Amygdala (tissue), 56 donors: ENCODE results near the gene IMPDH1.
A peak's percentile ranks its signal among the peaks of the same experiment; 100 is the strongest.

Source experiments
- DNase-seq, 56 donors: peaks; one replicate each; lab custom pipeline; 2025; lab: John Stamatoyannopoulos, UW

The IMPDH1 gene

DNA sequence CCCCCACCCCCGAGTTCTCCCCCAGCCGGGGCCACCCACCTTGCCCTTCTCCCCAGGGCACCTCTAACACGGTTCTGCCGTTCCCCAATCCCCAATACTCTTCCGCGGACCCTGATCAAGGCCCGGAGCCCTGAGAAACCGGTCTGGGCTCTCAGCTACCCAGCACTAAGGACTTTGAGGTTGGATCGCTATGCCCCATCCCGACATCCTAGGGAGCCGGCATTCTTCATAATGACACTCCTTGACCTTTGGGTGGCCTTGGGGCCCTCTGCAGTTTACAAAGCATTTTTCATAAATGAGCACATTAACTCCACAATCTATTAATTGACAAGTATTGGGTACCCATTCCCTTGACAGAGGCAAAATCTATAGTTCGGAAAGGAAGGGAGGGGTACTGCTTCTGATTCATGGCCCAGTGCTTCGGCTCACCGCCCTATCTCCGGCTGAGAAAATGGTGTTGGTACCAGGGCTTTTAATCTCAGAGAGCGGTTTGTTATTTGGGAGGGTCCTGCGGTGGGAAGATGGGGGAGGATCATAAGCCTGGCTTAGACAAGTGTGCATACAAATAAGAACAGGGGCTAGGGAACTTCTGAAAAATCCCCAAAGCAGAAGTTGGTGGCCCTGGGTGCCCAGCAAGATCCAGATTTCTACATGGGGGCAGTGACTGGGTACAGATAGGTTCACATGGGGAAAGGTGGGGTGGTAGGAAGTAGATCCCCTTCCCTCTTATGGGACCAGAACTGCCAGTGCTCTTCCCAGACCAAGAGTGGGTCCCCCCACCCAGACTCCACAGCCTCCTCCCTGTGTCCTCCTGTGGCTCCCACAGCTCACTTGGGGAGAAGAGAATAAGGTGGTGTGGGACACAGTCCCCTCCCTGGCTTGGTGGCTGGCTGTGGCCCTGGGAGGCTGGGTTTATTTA is 3.2 kb downstream of the IMPDH1 start:
- no peak for DNase-seq

DNA sequence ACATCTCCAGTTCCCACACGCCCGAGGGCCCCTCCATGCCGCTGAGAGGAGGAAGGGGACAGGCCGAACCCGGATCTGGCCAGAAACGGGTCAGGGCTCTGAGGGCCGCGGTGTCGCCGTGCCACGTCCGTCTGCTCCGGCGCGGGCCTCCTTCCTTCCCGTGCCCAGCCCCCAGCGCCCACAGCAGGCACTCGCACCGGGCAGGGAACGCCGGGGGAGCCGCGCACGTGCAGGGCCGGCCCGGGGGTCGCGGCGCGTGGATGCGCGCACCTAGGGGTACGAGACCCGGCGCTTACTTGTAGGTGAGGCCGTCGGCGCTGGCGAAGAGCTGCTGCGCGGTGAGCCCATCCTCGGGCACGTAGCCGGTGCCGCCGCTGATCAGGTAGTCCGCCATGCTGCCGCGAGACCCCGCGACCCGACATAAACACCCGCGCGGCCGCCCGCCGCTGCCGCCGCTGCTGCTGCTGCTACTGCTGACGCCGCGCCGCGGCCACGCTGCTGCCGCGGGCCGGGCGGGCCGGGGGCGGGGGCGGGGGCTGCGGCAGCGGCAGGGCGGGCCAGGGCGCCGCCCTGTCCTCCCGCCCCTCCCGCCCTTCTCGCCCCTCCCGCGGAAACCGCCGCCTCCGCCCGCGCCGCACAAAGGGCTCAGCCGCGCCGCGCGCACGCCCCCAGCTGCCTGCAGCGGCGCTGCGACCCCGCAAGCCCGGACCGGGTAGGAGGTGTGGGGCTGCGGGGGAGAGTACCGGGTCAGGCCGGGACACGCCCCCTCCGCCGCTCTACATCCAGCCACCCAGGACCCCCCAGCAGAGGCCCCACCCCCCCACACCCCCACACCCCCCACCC is 4.1 kb downstream of the IMPDH1 start:
- DNase-seq = peak in 4 of 56 donors; percentile 18 to 52 (median 28)

DNA sequence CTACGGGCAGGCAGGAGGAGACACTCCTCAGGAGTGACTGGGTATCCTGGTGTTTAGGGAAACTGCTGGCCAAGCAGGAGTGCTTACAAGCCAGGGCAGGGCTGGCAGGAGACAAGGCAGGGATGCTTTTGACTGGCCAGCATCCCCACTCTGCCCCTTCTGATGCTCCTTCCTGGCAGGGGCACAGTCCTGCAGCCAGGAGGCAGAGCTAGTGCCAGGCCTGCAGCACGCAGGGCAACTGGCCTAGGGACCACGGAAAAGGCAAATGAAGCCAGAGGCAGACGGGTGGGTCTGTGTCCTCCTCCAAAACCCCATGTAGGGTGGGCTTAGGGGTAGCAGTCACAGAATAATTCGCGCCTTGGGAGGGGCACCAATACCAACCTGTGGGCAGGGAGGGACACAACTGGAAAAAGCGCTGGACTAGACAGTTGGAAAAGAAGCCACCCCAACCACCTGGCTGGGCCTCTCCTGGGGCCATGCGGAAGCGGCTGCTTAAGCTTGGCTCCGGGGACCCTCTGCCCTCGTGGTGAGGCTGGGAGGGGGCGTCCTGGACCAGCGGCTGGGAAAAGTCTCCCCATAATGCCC is 4.8 kb downstream of the IMPDH1 start:
- no peak for DNase-seq

DNA sequence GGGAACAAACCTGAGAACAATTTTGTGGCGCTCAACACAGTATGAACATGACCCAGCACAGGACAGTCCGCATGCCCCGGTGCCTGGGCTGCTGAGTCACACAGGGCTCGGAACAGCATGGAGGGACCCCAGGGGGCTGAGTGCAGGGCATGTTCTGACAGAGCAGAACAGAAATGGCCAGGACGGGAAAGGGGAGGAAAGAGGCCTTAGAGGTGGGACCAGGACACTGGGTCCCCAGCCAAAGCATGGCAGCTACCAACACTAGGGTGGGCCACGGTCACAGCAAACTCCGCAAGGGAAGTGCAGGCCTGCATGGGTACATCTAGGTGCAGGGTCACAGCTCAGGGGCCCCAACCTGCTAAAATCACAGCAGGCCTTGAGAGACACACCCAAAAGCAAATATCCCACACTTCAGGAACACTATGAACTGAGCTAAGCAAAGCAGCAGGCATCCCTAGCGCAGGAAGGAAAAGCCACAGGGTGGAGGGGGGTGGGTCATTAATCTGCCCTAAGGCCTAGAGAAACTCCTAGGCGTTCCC is 5.6 kb downstream of the IMPDH1 start:
- no peak for DNase-seq

DNA sequence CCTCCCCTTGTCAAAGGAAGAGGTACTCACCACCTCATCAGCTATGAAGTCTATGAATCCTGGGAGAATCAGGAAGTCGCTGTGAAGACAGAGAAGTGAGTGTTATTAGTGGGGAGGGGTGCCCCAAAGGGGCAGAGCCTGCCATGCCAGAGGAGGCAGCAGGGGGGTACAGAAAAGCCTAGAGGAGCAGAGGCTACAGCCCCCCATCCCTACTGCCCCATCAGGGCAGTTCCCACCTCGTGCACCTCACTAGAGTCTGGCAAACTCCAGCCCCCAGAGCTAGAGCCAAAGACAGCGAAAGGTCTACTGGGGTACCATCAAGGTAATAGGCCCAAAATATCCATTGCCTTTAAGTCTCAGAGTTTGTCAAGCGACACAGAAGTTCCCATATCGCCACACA is 6.1 kb downstream of the IMPDH1 start:
- no peak for DNase-seq

DNA sequence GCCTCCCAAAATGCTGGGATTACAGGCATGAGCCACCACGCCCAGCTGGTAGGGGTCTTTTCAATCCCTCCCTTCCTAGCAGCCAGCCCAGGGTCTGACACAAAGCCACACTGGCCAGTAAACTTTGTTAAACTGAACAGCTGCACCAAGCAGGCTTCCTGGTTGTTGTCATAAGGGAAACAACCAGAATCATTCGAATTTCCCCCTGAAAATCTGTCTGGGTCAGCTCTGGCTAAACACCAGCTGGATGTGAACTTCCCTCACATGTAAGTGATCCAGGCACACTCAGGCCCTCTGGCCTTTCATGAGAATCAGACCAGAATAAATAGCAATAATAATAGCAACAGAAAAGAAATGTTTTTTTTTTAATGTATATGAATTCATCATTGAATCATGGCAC is 7.4 kb downstream of the IMPDH1 start:
- DNase-seq = no peak

DNA sequence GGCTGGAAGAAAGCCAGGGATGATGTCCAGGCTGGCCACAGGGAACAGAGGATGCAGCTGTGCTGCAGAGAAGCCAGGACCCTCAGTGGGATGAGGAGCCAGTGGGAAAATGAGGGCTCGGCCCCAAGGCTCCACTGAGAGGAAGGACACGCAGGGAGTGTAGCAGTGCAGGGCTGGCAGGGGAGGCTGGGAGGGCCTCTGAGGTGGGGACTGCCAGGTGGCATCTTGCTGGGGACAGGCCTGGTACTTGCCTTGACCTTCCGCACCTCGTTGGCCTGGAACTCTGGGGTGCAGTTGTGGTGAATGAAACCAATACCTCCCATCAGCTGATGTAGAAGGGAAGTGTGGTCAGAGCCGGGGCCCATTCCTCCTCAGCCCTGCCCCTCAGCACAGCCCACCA is 9.2 kb downstream of the IMPDH1 start:
- no peak for DNase-seq

DNA sequence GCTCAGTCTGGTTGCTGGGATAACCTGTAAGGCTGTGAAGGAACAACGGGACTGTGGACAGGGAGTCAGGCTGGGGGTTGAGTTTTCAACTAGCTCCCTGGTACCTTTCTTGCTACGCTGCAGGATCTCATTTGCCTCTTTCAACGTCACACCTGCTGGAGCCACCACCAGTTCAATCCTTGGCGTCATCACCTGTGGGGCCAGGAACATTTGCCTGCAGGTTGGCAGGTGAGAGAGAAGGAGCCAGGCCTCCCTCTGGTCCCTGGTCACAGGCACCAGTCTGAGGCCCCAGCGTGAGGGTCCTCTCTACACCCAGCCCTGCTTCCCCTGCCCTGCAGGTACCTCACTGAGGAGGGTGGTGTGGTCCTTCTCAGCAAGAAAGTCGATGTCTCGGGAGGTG is 9.8 kb downstream of the IMPDH1 start:
- no peak for DNase-seq

DNA sequence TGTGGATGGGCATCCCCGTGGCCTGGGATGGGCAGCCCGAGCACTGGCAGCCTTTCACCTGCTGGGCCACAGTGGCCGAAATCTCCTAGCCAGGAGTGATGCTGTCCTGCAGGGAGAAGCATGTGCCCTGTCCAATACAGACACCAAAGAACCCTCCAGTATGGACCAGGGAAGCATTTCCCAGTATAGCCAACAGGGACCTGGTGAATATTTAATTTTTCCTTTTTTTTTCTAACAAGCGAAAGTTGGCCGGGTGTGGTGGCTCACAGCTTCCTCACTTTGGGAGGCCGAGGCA is 11.0 kb downstream of the IMPDH1 start:
- DNase-seq = no peak

DNA sequence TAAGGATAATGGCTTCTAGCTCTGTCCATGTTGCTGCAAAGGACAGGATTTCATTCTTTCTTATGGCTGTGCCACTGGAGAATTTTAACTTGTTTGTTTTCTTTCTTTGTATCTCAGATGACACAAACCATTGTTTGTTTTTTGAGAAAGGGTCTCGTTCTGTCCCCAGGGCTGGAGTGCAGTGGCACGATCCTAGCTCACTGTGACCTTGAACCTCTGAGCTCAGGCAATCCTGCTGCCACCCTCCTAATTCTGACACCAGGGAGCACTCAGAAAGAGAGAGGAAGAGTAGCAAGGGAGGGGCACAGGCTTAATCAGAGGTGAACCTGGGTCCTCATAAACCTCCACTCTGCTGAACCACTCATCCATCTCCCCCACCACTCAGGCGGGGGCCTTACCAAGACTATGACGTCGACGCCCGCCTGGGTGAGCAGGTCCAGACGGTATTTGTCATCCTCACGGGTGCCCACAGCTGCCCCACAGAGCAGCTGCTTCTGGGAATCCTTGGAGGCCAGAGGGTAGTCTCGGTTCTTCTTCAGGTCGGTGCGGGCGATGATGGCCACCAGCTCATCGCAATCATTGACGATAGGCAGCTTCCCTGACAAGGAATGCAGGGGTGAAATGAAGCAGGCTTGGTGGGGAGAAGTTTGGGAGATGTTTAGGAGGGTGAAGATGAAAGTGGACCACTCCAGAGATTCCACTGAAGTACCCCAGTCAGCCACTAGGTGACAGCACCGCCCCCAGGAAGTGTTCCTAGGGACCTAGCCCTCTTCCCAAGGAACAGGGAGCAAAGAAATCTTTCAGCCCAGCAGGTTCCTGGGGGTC is 11.6 kb downstream of the IMPDH1 start:
- DNase-seq = peak in 31 of 56 donors; percentile 14 to 70 (median 35)

DNA sequence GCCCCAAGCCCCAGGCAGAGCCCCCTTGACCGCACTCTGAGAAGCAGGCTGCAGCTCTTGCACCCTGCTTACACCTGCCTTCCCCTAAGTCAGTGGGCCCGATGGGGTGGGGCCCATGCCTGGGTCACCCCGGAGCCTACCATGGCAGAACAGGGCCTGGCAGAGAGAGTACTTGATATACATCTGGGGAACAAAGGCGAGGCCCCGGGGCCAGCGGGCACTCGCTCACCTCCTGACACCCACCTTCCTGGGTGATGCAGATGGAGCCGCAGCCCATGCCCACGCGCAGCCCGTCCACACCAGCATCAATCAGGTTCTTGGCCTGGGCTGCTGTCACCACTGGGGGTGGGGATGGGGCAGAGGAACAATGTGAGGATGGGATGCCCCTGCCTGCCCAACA is 13.4 kb downstream of the IMPDH1 start:
- DNase-seq = no peak

DNA sequence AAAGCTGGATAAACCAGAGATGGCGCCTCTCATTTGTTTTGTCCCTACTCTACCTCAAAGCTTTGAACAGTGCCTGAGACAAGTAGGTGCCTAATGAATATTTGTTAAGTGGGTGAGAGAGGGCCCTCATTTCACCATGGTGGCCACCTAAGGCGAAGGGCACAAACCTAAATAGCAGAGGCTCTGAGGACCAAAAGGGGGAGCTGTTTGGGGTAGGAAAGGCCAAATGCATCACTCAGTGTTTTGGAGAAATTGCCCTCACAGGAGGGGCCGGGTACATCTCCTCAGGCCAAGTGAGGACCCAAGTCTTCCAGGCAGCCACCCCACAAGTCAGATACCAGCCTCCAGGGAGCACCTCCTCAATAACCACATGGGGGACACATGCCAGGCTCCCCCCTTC is 14.0 kb downstream of the IMPDH1 start:
- no peak for DNase-seq

DNA sequence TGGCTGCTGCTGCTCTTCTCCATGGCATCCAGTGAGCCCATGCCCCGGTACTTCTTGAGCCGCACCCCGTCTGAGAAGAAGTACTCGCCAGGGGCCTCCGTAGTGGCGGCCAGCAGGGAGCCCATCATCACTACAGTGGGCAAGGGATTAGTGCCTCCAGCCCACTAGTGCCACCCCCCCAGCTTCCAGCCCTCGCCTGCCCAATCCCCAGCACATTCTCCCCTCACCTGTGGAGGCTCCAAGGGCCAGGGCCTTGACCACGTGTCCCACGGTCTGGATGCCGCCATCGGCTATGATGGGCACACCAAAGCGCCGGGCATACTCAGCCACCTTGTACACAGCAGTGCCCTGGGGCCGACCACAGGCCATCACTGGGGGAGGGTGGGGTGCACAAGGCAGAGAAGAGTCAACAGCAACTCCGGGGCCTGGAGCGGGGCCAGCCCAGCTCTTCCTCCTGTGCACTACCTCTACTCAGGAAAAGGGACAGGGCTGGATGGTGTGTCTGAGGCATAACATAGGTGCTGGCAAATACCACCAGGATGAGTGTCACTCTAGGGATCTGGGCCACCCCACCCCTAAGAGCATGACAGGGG is 14.8 kb downstream of the IMPDH1 start:
- no peak for DNase-seq

DNA sequence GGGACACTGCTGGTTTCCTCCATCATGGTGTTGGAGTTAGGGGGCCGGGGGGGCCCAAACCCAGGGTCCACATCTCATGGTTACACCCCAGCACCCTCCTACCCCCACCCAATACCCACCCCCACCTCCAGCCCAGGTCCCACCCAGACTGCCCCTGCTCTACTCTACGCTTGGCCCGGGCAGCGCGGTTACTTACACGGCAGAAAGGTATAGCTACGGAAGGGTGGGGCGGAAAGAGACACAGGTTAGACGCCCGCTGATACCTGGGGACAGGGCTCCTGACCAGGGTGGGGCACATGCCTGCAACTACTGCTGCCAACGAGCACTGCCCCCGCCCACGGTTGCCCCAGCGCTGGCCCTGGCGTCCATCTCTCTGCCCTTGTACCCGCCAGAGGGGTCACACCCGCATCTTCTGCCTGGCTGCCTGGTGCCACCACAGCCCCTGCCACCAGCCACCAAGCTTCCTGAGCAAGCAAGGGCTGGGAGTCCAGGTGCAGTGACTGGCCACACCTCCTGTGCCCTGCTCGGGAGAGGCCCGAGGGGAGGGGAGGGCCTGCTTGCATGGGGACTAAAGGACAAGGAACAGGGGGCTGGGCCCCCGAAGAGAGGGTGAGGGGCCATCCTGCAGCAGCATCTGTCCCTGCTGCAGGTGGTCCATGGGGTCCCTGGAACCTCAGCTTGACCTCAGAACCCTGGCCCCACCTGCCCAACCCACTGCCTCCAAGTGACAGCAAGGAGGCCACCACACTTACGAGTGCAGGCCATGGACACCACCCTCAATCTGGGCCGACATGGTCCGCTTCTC is 16.1 kb downstream of the IMPDH1 start:
- no peak for DNase-seq

DNA sequence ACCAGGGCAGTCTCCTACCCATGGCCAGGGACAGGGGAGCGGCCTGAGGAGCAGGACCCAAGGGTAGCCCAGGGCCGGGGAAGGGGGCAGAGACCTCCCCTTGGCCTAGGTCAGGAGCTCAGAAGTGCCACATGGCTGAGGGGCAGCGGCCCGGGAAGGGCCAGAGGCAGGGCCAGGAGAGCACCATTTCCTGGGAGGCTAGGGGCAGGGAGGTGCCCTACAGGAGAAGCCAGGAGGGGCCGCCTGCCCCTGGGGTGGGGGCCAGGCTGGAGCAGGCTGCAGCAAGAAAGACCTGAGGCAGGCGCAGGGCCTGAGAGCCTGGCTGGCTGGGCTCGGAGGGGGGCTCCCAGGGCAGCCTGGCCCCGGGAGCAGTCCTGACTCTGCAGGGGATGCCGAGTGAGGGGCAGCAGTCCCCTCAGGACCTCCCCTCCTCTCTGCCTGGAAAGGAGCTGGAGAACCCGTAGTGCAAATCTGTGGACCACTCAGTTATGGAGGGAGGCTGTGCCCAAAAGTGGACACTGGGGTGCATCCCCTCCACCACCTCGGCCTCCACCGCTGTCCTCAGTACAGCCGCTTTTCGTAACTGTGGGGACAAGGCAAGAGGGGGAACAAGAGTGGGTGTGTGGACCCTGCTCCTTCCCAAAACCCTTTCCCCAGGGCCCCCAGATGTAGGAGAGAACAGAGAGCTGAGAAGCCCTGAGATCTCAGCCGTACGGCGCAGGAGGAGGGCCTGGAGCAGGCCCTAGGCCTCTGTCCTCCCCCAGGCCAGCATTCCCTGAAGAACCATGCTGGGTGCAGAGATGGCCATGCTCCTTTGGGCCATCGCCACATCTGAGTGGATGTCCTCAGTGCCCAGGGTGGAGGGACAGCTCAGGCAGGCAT is 17.1 kb downstream of the IMPDH1 start:
- DNase-seq = no peak

DNA sequence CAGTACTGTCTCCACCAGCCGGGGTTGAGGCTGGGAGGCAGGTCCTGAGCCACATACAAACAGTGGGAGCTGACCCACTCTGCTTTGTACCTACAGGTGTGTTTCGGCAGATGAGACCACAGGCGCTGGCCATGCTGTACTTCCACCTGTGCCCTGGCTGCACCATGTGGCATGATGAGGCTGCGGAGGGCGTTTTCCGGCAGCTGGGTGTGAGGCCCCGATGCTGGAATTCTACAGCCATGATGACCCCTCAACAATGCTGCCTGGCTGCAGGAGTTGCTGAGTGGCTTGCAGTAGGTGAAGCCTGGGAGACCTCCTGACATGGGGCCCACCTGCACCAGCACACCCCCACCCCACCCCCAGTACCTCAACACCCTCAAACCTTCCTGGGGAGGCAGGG is 18.0 kb downstream of the IMPDH1 start:
- DNase-seq = no peak

DNA sequence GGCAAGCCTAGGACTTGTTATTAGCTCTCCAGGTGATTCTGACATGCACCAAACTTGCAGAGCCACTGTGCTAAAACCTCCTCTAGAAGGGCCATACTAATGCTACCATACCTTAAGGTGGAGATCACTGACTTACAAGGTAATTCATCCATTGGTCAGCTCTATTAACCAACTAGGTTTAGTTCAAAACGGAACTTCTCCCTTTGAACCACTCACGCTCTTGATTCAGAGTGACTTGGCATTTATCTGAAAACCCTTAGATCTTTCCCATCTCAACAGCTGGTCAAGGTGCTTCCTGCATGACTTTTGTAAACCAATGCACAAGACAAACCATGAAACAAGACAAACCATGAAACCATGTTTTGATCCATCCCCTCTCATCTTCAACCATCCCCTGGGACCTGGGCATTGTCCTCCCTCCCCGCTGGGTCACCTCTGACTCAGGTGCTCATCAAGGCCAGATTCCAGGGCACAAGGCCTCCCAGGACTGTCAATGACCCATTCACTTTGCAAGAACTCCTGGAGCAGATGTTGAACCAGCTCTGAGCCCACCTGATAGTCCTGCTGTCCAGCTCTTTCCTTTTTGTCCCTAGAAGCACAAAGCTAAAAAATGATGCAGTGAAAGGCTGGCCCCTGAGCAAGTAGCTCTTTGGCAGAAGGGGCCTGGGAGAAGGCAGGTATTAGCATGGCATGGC is 18.8 kb downstream of the IMPDH1 start:
- DNase-seq = no peak
